ENCODE data around the gene HNMT.
A peak's percentile ranks its signal among the peaks of the same experiment; 100 is the strongest.

Gene HNMT

DNA sequence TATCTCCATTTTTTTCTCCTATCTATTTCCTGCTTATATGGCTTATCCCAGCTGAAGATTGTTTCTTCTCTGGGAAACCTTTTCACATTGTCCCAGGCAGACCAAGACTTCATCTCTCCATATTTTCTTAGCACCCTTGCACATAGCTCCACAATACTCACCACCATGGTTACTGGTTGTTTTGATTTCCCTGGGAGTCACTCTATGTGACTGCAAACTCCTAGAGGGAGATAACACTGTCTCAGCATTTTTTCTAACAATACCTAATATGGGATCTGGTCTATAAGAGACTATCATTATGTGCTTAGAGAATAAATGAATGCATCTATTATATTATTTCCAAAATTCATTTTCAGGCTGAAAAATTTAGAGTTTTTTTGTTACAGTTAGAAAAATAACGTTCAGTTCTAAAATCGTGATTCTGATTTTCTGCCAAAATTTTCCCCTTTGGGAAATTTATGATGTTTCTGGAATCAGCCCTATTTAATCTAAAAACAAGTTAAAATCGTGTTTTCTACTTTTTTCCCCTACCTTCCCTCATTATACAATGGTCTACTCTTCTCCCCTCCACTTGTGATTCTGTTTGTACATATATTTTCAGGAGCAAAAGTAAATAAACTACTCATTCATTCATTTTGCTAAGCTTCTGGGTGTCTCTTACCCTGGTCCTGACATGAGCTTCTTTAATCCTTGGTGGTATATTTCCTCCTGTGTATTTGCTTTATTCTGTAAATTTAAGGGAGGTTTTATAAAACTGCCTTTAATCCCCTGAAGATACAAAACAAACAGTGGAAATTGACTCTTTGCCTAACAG lies 95.4 kb downstream of the HNMT start:
- DNase-seq = no peak

DNA sequence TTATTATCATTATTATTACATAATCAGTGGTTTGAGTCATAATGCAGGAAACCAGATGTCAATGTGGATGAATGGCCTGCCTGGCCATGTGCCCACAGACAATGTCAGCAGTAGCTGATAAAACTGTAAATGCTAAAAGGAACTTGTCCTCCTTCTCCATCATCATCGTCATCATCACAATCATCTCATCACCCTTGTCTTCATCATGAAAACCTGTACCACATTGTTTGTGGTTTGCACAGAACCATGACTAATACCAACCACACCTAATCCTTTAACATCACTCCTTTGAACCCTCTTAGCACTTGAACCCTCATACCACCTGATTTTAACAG lies 96.0 kb downstream of the HNMT start:
- DNase-seq = peak; percentile 29 to 37

GRCh38 chr2:138061961-138062360 lies 97.7 kb downstream of the HNMT start:
- DNase-seq = no peak

DNA sequence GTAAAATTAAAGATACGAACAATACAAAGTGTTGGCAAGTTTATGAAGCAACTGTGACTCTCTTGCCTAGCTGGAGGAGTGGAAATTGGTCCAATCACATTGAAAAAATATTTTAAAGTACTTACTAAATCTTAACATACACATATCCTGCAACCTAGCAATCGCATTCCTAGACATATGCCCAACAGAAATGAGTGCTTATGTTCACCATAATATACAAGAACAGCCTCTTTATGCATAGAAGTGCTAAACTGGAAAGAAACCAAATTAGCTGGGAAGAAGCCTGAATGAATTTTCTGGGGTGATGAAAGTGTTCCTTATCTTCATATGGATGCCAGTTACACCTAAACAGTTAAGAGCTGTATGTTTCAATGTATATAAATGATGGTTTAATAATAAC lies 98.9 kb downstream of the HNMT start:
- no peak for DNase-seq

Data from inflammatory macrophage (primary cell).